Stimulated activated naive CD8-positive, alpha-beta T cell treated with anti-CD3 and anti-CD28 coated beads, Interleukin-15, amount 100 ng/mL, for 72 hours (primary cell): ENCODE measurements around the gene SH3RF2.
"Not testable (repeated sequence)": the region's sequence is repeated elsewhere in the genome, so short reads cannot be mapped to it uniquely, and the experiment has no call there.

Experiments used
- ATAC-seq: fragments of 150-1000 bp; cut with Tn5 transposase; 2 replicates; pipeline ENCODE4 v1.10.0; 2021; ENCODE audit warnings: mild to moderate bottlenecking, moderate library complexity
- DNase-seq, 2 donors: peaks; one replicate each; pipeline ENCODE4 v3.0.0; 2021 to 2022
- H3K27ac Mint-ChIP-seq, 2 donors: one replicate each; pipeline ENCODE4 v1.8.0; 2022; ENCODE audit warnings: mild to moderate bottlenecking in 2 of 2, mixed read lengths in 2 of 2, moderate library complexity in 2 of 2
- H3K27me3 Mint-ChIP-seq: one replicate; pipeline ENCODE4 v1.8.0; 2022; ENCODE audit warnings: mixed read lengths
- H3K4me1 Mint-ChIP-seq: one replicate; pipeline ENCODE4 v1.8.0; 2022; ENCODE audit warnings: mild to moderate bottlenecking, mixed read lengths
- H3K4me3 Mint-ChIP-seq, 2 donors: one replicate each; pipeline ENCODE4 v1.8.0; 2022; ENCODE audit warnings: mild to moderate bottlenecking in 2 of 2, mixed read lengths in 2 of 2, moderate library complexity in 1 of 2
- H3K9me3 Mint-ChIP-seq, 2 donors: one replicate each; pipeline ENCODE4 v1.8.0; 2022; ENCODE audit warnings: mixed read lengths in 2 of 2

Gene SH3RF2

GRCh38 chr5:145939540-145940065 is 3.2 kb downstream of the SH3RF2 start:
- no peak overlapping the region for H3K4me3 Mint-ChIP-seq
- H3K4me1 Mint-ChIP-seq = peaks cover 22% of the 10 kb centered on the region
- H3K27ac Mint-ChIP-seq = no peak overlapping the region
- ATAC-seq (no peak), DNase-seq (no peak)
- peaks cover 0 to 3% of the 10 kb centered on the region in 2 donors for H3K9me3 Mint-ChIP-seq
- peaks cover 93% of the 10 kb centered on the region for H3K27me3 Mint-ChIP-seq

GRCh38 chr5:145941096-145941447 is 4.7 kb downstream of the SH3RF2 start:
- ATAC-seq (no peak), DNase-seq (no peak)
- peaks cover 92% of the 10 kb centered on the region for H3K27me3 Mint-ChIP-seq
- peaks cover 0 to 5% of the 10 kb centered on the region in 2 donors for H3K9me3 Mint-ChIP-seq
- peaks cover 31% of the 10 kb centered on the region for H3K4me1 Mint-ChIP-seq
- H3K4me3 Mint-ChIP-seq = no peak overlapping the region
- no peak overlapping the region for H3K27ac Mint-ChIP-seq

GRCh38 chr5:145941448-145942130 is 5.2 kb downstream of the SH3RF2 start:
- Mint-ChIP-seq H3K4me1 (peaks cover 30% of the 10 kb centered on the region), H3K9me3 (peaks cover 0 to 5% of the 10 kb centered on the region in 2 donors), H3K27me3 (peaks cover 87% of the 10 kb centered on the region), H3K4me3 (no peak overlapping the region), H3K27ac (no peak overlapping the region)
- ATAC-seq (peak; percentile 56), DNase-seq (no peak)

- no peak overlapping the region for H3K4me3 Mint-ChIP-seq
- H3K9me3 Mint-ChIP-seq = peaks cover 0 to 5% of the 10 kb centered on the region in 2 donors
- H3K4me1 Mint-ChIP-seq = peaks cover 28% of the 10 kb centered on the region
- DNase-seq = no peak
- no peak for ATAC-seq
- H3K27me3 Mint-ChIP-seq = peaks cover 81% of the 10 kb centered on the region
- no peak overlapping the region for H3K27ac Mint-ChIP-seq
These were observed 5.8 kb downstream of the SH3RF2 start for GRCh38 chr5:145942201-145942600.

- DNase-seq (no peak), ATAC-seq (no peak)
- peaks cover 32% of the 10 kb centered on the region for H3K4me1 Mint-ChIP-seq
- H3K4me3 Mint-ChIP-seq = no peak overlapping the region
- peaks cover 0 to 5% of the 10 kb centered on the region in 2 donors for H3K9me3 Mint-ChIP-seq
- no peak overlapping the region for H3K27ac Mint-ChIP-seq
- peaks cover 75% of the 10 kb centered on the region for H3K27me3 Mint-ChIP-seq
These were observed 6.4 kb downstream of the SH3RF2 start for GRCh38 chr5:145942749-145943148.

- no peak overlapping the region for H3K4me3 Mint-ChIP-seq
- ATAC-seq (no peak), DNase-seq (no peak)
- H3K4me1 Mint-ChIP-seq = peaks cover 32% of the 10 kb centered on the region
- H3K9me3 Mint-ChIP-seq = peaks cover 0 to 5% of the 10 kb centered on the region in 2 donors
- peaks cover 71% of the 10 kb centered on the region for H3K27me3 Mint-ChIP-seq
- H3K27ac Mint-ChIP-seq = no peak overlapping the region
These were observed 7.3 kb downstream of the SH3RF2 start for GRCh38 chr5:145943674-145944121.

GRCh38 chr5:145944328-145944727 is 8.0 kb downstream of the SH3RF2 start:
- peaks cover 0 to 5% of the 10 kb centered on the region in 2 donors for H3K9me3 Mint-ChIP-seq
- DNase-seq (no peak), ATAC-seq (no peak)
- H3K27ac Mint-ChIP-seq = no peak overlapping the region
- no peak overlapping the region for H3K4me3 Mint-ChIP-seq
- peaks cover 32% of the 10 kb centered on the region for H3K4me1 Mint-ChIP-seq
- peaks cover 71% of the 10 kb centered on the region for H3K27me3 Mint-ChIP-seq

- DNase-seq (no peak), ATAC-seq (no peak)
- H3K4me3 Mint-ChIP-seq = no peak overlapping the region
- peaks cover 32% of the 10 kb centered on the region for H3K4me1 Mint-ChIP-seq
- peak overlapping the region; percentile 52 to 81 for H3K27ac Mint-ChIP-seq
- H3K27me3 Mint-ChIP-seq = peaks cover 69% of the 10 kb centered on the region
- H3K9me3 Mint-ChIP-seq = peaks cover 0 to 5% of the 10 kb centered on the region in 2 donors
These were observed 9.3 kb downstream of the SH3RF2 start for GRCh38 chr5:145945620-145946111.

GRCh38 chr5:145946112-145946861 is 9.9 kb downstream of the SH3RF2 start:
- Mint-ChIP-seq H3K27me3 (peaks cover 69% of the 10 kb centered on the region), H3K9me3 (peaks cover 0 to 5% of the 10 kb centered on the region in 2 donors), H3K4me3 (no peak overlapping the region), H3K27ac (peak overlapping the region in 1 of 2 donors; percentile 52), H3K4me1 (peaks cover 32% of the 10 kb centered on the region)
- ATAC-seq = peak; percentile 92
- peak; percentile 40 to 58 for DNase-seq

- no peak overlapping the region for H3K4me3 Mint-ChIP-seq
- no peak for ATAC-seq
- DNase-seq = peak in 1 of 2 donors; percentile 10
- peaks cover 68% of the 10 kb centered on the region for H3K27me3 Mint-ChIP-seq
- no peak overlapping the region for H3K27ac Mint-ChIP-seq
- peaks cover 22% of the 10 kb centered on the region for H3K4me1 Mint-ChIP-seq
- peaks cover 0 to 5% of the 10 kb centered on the region in 2 donors for H3K9me3 Mint-ChIP-seq
These were observed 11.2 kb downstream of the SH3RF2 start for GRCh38 chr5:145947581-145947980.

- Mint-ChIP-seq H3K9me3 (peaks cover 0 to 5% of the 10 kb centered on the region in 2 donors), H3K4me1 (peaks cover 22% of the 10 kb centered on the region), H3K27ac (no peak overlapping the region), H3K4me3 (no peak overlapping the region), H3K27me3 (peaks cover 69% of the 10 kb centered on the region)
- DNase-seq (no peak), ATAC-seq (no peak)
These were observed 11.7 kb downstream of the SH3RF2 start for GRCh38 chr5:145948047-145948446.

- no peak for ATAC-seq
- peaks cover 22% of the 10 kb centered on the region for H3K4me1 Mint-ChIP-seq
- no peak overlapping the region for H3K27ac Mint-ChIP-seq
- peaks cover 70% of the 10 kb centered on the region for H3K27me3 Mint-ChIP-seq
- H3K9me3 Mint-ChIP-seq = peaks cover 0 to 5% of the 10 kb centered on the region in 2 donors
- no peak for DNase-seq
- no peak overlapping the region for H3K4me3 Mint-ChIP-seq
These were observed 12.5 kb downstream of the SH3RF2 start for GRCh38 chr5:145948921-145949320.

- Mint-ChIP-seq H3K9me3 (peaks cover 0 to 4% of the 10 kb centered on the region in 2 donors), H3K4me1 (peaks cover 22% of the 10 kb centered on the region), H3K27me3 (peaks cover 67% of the 10 kb centered on the region), H3K4me3 (no peak overlapping the region), H3K27ac (no peak overlapping the region)
- no peak for ATAC-seq
- no peak for DNase-seq
These were observed 13.1 kb downstream of the SH3RF2 start for GRCh38 chr5:145949474-145949873.

- ATAC-seq (no peak), DNase-seq (no peak)
- H3K27me3 Mint-ChIP-seq = peaks cover 65% of the 10 kb centered on the region
- no peak overlapping the region for H3K27ac Mint-ChIP-seq
- H3K9me3 Mint-ChIP-seq = no peaks in the 10 kb centered on the region
- peaks cover 12% of the 10 kb centered on the region for H3K4me1 Mint-ChIP-seq
- no peak overlapping the region for H3K4me3 Mint-ChIP-seq
These were observed 14.7 kb downstream of the SH3RF2 start for GRCh38 chr5:145951071-145951470.

GRCh38 chr5:145953202-145953601 is 16.8 kb downstream of the SH3RF2 start:
- Mint-ChIP-seq H3K27ac (no peak overlapping the region), H3K4me1 (no peaks in the 10 kb centered on the region), H3K4me3 (no peak overlapping the region), H3K9me3 (no peaks in the 10 kb centered on the region), H3K27me3 (peaks cover 65% of the 10 kb centered on the region)
- ATAC-seq (no peak), DNase-seq (no peak)

- ATAC-seq, H3K4me3 Mint-ChIP-seq, H3K27ac Mint-ChIP-seq, DNase-seq, H3K9me3 Mint-ChIP-seq, H3K4me1 Mint-ChIP-seq: not testable (repeated sequence)
- peaks cover 55% of the 10 kb centered on the region for H3K27me3 Mint-ChIP-seq
These were observed 17.8 kb downstream of the SH3RF2 start for GRCh38 chr5:145954140-145954539.
